EH (cell line): ENCODE results near the gene AP3S2.
"Not testable (repeated sequence)": the region's sequence is repeated elsewhere in the genome, so short reads cannot be mapped to it uniquely, and the experiment has no call there.

Experiments used
- DNase-seq: peaks from one replicate; pipeline ENCODE4 v3.0.0-alpha.2; 2015; ENCODE audit warnings: low read depth

The AP3S2 gene

GRCh38 chr15:89864958-89865739, 28.6 kb downstream of the AP3S2 start:
- no peak for DNase-seq

GRCh38 chr15:89863918-89864317, 29.9 kb downstream of the AP3S2 start:
- DNase-seq, result no peak

- no peak for DNase-seq
Observed at GRCh38 chr15:89860891-89861290, 32.9 kb downstream of the AP3S2 start.

GRCh38 chr15:89860431-89860830, 33.4 kb downstream of the AP3S2 start:
- no peak for DNase-seq

- DNase-seq, result no peak
Observed at GRCh38 chr15:89858661-89859458, 34.9 kb downstream of the AP3S2 start.

GRCh38 chr15:89857673-89858072, 36.1 kb downstream of the AP3S2 start:
- DNase-seq, result no peak

GRCh38 chr15:89855948-89856347, 37.8 kb downstream of the AP3S2 start:
- DNase-seq, result no peak

GRCh38 chr15:89854863-89855262, 38.9 kb downstream of the AP3S2 start:
- not testable (repeated sequence) for DNase-seq

GRCh38 chr15:89852342-89852995, 41.3 kb downstream of the AP3S2 start:
- DNase-seq, result no peak

- no peak for DNase-seq
Observed at GRCh38 chr15:89851673-89852341, 42.0 kb downstream of the AP3S2 start.

GRCh38 chr15:89848970-89849292, 44.9 kb downstream of the AP3S2 start:
- DNase-seq, result no peak

- no peak for DNase-seq
Observed at GRCh38 chr15:89847101-89847500, 46.7 kb downstream of the AP3S2 start.

- peak; percentile 92 for DNase-seq
Observed at GRCh38 chr15:89845305-89845893, 48.4 kb downstream of the AP3S2 start.

- DNase-seq, result no peak
Observed at GRCh38 chr15:89841962-89842361, 51.8 kb downstream of the AP3S2 start.

- DNase-seq, result peak; percentile 65
Observed at GRCh38 chr15:89841306-89841705, 52.5 kb downstream of the AP3S2 start.

- DNase-seq, result no peak
Observed at GRCh38 chr15:89839167-89839810, 54.5 kb downstream of the AP3S2 start.

- DNase-seq, result peak; percentile 19
Observed at GRCh38 chr15:89837830-89838178, 56.0 kb downstream of the AP3S2 start.

GRCh38 chr15:89837134-89837829, 56.5 kb downstream of the AP3S2 start:
- DNase-seq, result peak; percentile 63

- DNase-seq, result peak; percentile 99
Observed at GRCh38 chr15:89836267-89837133, 57.3 kb downstream of the AP3S2 start.

GRCh38 chr15:89835176-89835564, 58.6 kb downstream of the AP3S2 start:
- DNase-seq, result no peak
